Calu3 (cell line): ENCODE measurements around the gene PLVAP. TPM values are rescaled to one million over a fixed set of nuclear protein-coding genes. Genes with fewer than 3 reads are reported as not detected.

Source experiments
- BruUV-seq: library from RNA; stranded (reverse); fragments of 400-500 nt; replicated peaks from 2 replicates; lab custom pipeline; 2021; lab: Mats Ljungman, UMichigan
- CTCF ChIA-PET: fragments of 300-600 bp; sonication (Branson Sonifier 250); formaldehyde crosslinking; loops from one replicate; lab custom pipeline; 2022; ENCODE audit warnings: antibody characterized with exemption; lab: Charles Lee
- DNase-seq: peaks from one replicate; pipeline ENCODE4 v3.0.0; 2022
- H3K27ac Mint-ChIP-seq: one replicate; pipeline ENCODE4 v1.8.0; 2022; ENCODE audit warnings: mixed read lengths; ENCODE audit not compliant: unreplicated experiment
- H3K27me3 Mint-ChIP-seq: one replicate; pipeline ENCODE4 v1.8.0; 2022; ENCODE audit warnings: mixed read lengths; ENCODE audit not compliant: unreplicated experiment
- H3K36me3 Mint-ChIP-seq: one replicate; pipeline ENCODE4 v1.8.0; 2022; ENCODE audit warnings: mild to moderate bottlenecking, moderate library complexity, mixed read lengths; ENCODE audit not compliant: insufficient read depth, unreplicated experiment
- H3K4me1 Mint-ChIP-seq: one replicate; pipeline ENCODE4 v1.8.0; 2022; ENCODE audit warnings: mild to moderate bottlenecking, low read depth, mixed read lengths; ENCODE audit not compliant: unreplicated experiment
- H3K4me3 Mint-ChIP-seq: one replicate; pipeline ENCODE4 v1.8.0; 2022; ENCODE audit warnings: mild to moderate bottlenecking, low read depth, moderate library complexity, mixed read lengths; ENCODE audit not compliant: unreplicated experiment
- H3K9me3 Mint-ChIP-seq: one replicate; pipeline ENCODE4 v1.8.0; 2022; ENCODE audit warnings: low read depth, mixed read lengths; ENCODE audit not compliant: unreplicated experiment
- CTCF ChIP-seq: fragments of 200-600 bp; IDR thresholded peaks from one replicate; pipeline ENCODE4 v1.8.0; 2022; ENCODE audit warnings: antibody characterized with exemption; ENCODE audit not compliant: unreplicated experiment
- intact Hi-C: fragments of 100-400 bp; cut with micrococcal nuclease; formaldehyde crosslinking; loops from one replicate; pipeline ENCODE4 v1.10.0; 2022; ENCODE audit not compliant: unreplicated experiment
- total RNA-seq: library from RNA; stranded (reverse); gene quantifications from 2 replicates; pipeline ENCODE4 v1.2.3, GENCODE V29; 2022

Gene PLVAP
- total RNA-seq, 1 experiment from 2014 or later: not detected

GRCh38 chr19:17318966-17319365 is 58.2 kb downstream of the PLVAP start:
- no peaks in the 10 kb centered on the region for H3K27me3 Mint-ChIP-seq
- H3K4me3 Mint-ChIP-seq: no peak overlapping the region
- intact Hi-C loops: no loop called here
- peaks cover 59% of the 10 kb centered on the region for H3K36me3 Mint-ChIP-seq
- TF ChIP-seq CTCF: no peak
- H3K27ac Mint-ChIP-seq: no peak overlapping the region
- CTCF ChIA-PET: no interaction called here
- no peaks in the 10 kb centered on the region for H3K4me1 Mint-ChIP-seq
- no TSS peak for BruUV-seq
- DNase-seq: no peak
- H3K9me3 Mint-ChIP-seq: no peaks in the 10 kb centered on the region

DNA sequence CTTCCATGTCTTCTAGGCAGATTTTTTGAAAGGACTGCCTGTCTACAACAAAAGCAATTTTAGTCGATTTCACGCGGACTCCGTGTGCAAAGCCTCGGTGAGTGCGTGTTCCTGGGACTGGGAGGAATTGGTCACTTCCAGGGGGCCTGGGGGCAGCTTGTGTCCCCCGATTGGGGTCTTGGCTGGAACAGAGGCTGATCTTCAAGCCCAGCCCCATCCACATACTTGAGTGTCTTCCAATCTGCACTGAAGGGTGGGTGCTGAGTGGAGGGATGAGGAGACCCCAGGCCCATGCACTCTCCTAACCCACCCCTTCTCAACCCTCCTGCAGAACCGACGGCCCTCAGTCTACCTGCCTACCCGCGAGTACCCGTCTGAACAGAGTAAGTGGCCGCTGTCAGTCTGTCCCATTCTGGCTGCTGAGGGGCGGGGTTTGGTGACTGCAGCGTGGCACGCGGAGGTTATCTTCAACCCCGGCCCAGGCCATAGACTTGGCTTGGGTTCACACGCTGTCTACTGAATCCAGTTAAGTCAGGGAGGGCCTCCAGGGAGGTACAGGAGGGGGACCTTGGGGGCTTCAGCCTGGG is 63.0 kb downstream of the PLVAP start:
- Mint-ChIP-seq H3K4me1 (peaks cover 10% of the 10 kb centered on the region), H3K27ac (no peak overlapping the region), H3K36me3 (peaks cover 73% of the 10 kb centered on the region), H3K4me3 (no peak overlapping the region), H3K9me3 (no peaks in the 10 kb centered on the region), H3K27me3 (no peaks in the 10 kb centered on the region)
- no TSS peak for BruUV-seq
- intact Hi-C loops: no loop called here
- CTCF ChIA-PET: no interaction called here
- TF ChIP-seq CTCF: no peak
- no peak for DNase-seq

- CTCF ChIA-PET: interaction anchor here (1.7 kb wide), 1 partner anchor 21 kb away, joined by 8 read pairs; no protein-coding TSS in a partner anchor
- BruUV-seq: no TSS peak
- no peak for DNase-seq
- Mint-ChIP-seq H3K27ac (peak overlapping the region; percentile 92), H3K4me1 (peaks cover 18% of the 10 kb centered on the region), H3K9me3 (no peaks in the 10 kb centered on the region), H3K36me3 (peaks cover 65% of the 10 kb centered on the region), H3K4me3 (peak overlapping the region; percentile 68), H3K27me3 (no peaks in the 10 kb centered on the region)
- no peak for TF ChIP-seq CTCF
- intact Hi-C loops: no loop called here
Measured at GRCh38 chr19:17312189-17313113, 64.7 kb downstream of the PLVAP start.

DNA sequence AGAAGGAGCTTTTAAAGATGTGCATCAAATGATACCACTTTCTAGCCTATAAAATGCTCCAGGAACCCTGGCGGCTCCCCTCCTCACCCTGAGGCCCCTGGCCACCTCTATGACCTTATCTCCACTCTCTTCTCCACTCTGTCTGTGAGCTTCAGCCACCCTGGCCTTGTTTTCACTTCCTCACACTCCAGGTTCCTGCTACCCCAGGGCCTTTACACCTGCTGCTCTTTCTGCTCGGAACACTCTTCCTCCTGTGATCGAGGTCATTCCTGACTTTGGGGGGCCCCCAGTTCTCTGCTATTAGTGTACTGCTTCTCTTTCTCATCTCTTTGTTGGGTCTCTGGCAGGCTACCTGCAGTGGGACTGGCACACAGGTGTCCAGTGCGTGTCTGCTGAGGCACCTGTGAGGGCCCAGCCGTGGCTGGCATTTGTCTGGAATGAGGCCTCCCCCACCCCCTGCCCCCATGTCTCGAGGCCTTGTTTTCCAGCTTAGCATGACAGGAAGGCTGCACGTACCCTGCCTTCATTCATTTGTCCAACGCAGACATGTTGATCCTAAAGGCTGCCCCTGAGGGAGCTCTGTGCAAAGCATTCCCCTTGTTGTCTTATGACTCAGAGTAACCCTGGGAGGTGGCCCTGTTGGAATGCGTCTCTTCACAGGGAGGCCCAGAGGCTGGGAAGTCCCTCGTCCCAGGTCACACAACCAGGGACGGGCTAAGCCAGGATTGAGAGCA is 65.5 kb downstream of the PLVAP start:
- no peak for TF ChIP-seq CTCF
- peaks cover 19% of the 10 kb centered on the region for H3K4me1 Mint-ChIP-seq
- peak; percentile 67 for DNase-seq
- H3K36me3 Mint-ChIP-seq: peaks cover 56% of the 10 kb centered on the region
- CTCF ChIA-PET: interaction anchor here (1.7 kb wide), 1 partner anchor 22 kb away, joined by 8 read pairs; no protein-coding TSS in a partner anchor
- H3K9me3 Mint-ChIP-seq: no peaks in the 10 kb centered on the region
- H3K27me3 Mint-ChIP-seq: no peaks in the 10 kb centered on the region
- peak overlapping the region; percentile 68 for H3K4me3 Mint-ChIP-seq
- BruUV-seq: no TSS peak
- H3K27ac Mint-ChIP-seq: peak overlapping the region; percentile 92
- intact Hi-C loops: no loop called here
